Tibial nerve (tissue), 3 donors: ENCODE results near the gene LY86.

Experiments used
- CTCF ChIP-seq, 5 experiments: fragments of 200-600 bp in 3 of 5; fragments of 450-650 bp in 2 of 5; sonication (generic) in 3 of 5; IDR thresholded peaks; one replicate each; pipeline ENCODE4 v1.5.1; 2016 to 2019; ENCODE audit warnings: antibody characterized with exemption in 5 of 5, mild to moderate bottlenecking in 3 of 5, moderate library complexity in 2 of 5
- POLR2A ChIP-seq, 2 donors: fragments of 450-650 bp; IDR thresholded peaks; one replicate each; pipeline ENCODE4 v1.6.1; 2017; ENCODE audit warnings: antibody characterized with exemption in 2 of 2, mild to moderate bottlenecking in 2 of 2, moderate library complexity in 2 of 2

- TF ChIP-seq CTCF (IDR thresholded peaks at IDR 0.05) (no peak), POLR2A (IDR thresholded peaks at IDR 0.05) (no peak)
Observed at GRCh38 chr6:6590530-6590929, 2.0 kb downstream of the LY86 start.
